ENCODE measurements around the gene CFAP90. TPM values are rescaled to one million over a fixed set of nuclear protein-coding genes. Genes with fewer than 3 reads are reported as not detected.

CFAP90 gene
- polyA plus RNA-seq, 1 of the 3 experiments (the other 2 are of a cell fraction) = 0.10 TPM

DNA sequence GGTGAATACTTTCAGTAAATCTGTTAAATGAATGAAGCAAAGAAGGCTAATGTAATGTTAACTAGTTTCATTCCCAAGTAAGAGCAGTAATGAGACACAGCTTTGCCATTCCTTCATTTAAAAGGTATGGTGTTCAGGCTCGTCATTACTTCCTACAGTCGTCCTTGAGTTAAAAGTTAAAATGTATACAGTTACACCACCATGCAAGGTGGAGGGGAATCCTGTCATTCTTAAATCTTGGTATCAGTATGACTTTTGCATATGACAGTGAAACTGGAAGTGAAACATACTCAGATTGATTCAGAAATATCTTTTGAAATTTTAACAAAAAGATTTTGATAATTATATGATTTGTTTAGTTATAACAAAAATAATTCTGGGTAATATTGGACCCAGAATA is 43.9 kb upstream of the CFAP90 start:
- Histone ChIP-seq H2AFZ (ENCODE audit: low read depth) (no peak overlapping the region), H3K79me2 (ENCODE audit: insufficient read depth) (no peaks in the 10 kb centered on the region), H3K27me3 (ENCODE audit: insufficient read depth) (no peaks in the 10 kb centered on the region), H3K4me1 (ENCODE audit: control insufficient read depth in 1 of 2, insufficient read depth in 2 of 2, low read depth in 1 of 2, low read length in 1 of 2) (no peaks in the 10 kb centered on the region), H3K36me3 (replicated peaks in 1 of 2; ENCODE audit: control insufficient read depth in 1 of 2, insufficient read depth in 2 of 2, low read length in 1 of 2) (peaks cover 72 to 97% of the 10 kb centered on the region in 2 experiments), H3K4me2 (no peak overlapping the region), H3K4me3 (ENCODE audit: low read depth in 2 of 2, low read length in 1 of 2) (no peak overlapping the region), H3K9me2 (no peaks in the 10 kb centered on the region), H3F3A (replicated peaks; ENCODE audit: insufficient read depth) (peaks cover 3% of the 10 kb centered on the region), H4K20me1 (ENCODE audit: insufficient read depth) (no peaks in the 10 kb centered on the region), H3K9ac (no peak overlapping the region), H3K27ac (ENCODE audit: low read depth in 2 of 2, low read length in 1 of 2) (no peak overlapping the region), H3K9me3 (no peaks in the 10 kb centered on the region)
- 78% methylated on average over 2 of the region's 2 CpGs for WGBS (ENCODE audit: low lambda C conversion rate)
- TF ChIP-seq RFX5 (IDR thresholded peaks at IDR 0.05; ENCODE audit: low read length) (no peak), TCF12 (IDR thresholded peaks at IDR 0.05) (no peak), NRF1 (IDR thresholded peaks at IDR 0.05; ENCODE audit: low read depth, low read length) (no peak), SMC3 (IDR thresholded peaks at IDR 0.05; ENCODE audit: low read depth, low read length) (no peak), RXRA (IDR thresholded peaks at IDR 0.05; ENCODE audit: borderline replicate concordance, low read depth) (no peak), YY1 (IDR thresholded peaks at IDR 0.05; ENCODE audit: low read depth) (no peak), MXI1 (IDR thresholded peaks at IDR 0.05; ENCODE audit: low read depth, low read length) (no peak), POLR2AphosphoS5 (IDR thresholded peaks at IDR 0.05; ENCODE audit: low read depth, low read length) (no peak), RAD21 (IDR thresholded peaks at IDR 0.05; ENCODE audit: low read length) (no peak), ELF1 (IDR thresholded peaks at IDR 0.05) (no peak), TAF1 (IDR thresholded peaks at IDR 0.05; ENCODE audit: borderline replicate concordance, low read depth, low read length) (no peak), EZH2phosphoT487 (IDR thresholded peaks at IDR 0.05; ENCODE audit: borderline replicate concordance, low read depth) (no peak)
- TF ChIP-seq, protein P1, sequence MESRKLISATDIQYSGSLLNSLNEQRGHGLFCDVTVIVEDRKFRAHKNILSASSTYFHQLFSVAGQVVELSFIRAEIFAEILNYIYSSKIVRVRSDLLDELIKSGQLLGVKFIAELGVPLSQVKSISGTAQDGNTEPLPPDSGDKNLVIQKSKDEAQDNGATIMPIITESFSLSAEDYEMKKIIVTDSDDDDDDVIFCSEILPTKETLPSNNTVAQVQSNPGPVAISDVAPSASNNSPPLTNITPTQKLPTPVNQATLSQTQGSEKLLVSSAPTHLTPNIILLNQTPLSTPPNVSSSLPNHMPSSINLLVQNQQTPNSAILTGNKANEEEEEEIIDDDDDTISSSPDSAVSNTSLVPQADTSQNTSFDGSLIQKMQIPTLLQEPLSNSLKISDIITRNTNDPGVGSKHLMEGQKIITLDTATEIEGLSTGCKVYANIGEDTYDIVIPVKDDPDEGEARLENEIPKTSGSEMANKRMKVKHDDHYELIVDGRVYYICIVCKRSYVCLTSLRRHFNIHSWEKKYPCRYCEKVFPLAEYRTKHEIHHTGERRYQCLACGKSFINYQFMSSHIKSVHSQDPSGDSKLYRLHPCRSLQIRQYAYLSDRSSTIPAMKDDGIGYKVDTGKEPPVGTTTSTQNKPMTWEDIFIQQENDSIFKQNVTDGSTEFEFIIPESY (IDR thresholded peaks at IDR 0.05; ENCODE audit: borderline replicate concordance, low read depth) = no peak
- TF ChIP-seq, protein P2, sequence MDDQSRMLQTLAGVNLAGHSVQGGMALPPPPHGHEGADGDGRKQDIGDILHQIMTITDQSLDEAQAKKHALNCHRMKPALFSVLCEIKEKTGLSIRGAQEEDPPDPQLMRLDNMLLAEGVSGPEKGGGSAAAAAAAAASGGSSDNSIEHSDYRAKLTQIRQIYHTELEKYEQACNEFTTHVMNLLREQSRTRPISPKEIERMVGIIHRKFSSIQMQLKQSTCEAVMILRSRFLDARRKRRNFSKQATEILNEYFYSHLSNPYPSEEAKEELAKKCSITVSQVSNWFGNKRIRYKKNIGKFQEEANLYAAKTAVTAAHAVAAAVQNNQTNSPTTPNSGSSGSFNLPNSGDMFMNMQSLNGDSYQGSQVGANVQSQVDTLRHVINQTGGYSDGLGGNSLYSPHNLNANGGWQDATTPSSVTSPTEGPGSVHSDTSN (IDR thresholded peaks at IDR 0.05) = no peak
- CTCF ChIA-PET = no interaction called here
- no peak for DNase-seq
- POLR2A ChIA-PET = no interaction called here

DNA sequence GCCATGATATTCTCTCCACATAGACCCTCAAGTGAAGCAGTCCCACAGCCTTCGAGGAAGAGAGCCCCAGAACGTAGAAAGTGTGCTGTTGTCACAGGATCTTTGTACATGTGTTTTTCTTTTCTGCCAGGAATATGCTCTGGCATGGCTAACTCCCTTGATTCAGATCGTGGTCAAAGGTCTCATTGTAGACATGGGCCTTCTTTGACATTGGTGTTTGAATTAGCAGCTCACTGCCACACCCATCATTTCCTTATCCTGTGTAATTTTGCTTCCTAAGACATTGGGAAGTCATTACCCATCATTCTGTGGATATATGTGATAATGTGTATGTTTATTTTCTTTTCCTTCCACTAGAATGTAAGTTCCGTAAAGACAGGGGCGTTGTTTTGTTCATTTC is 43.5 kb upstream of the CFAP90 start:
- no peak for DNase-seq
- Histone ChIP-seq H3K4me3 (ENCODE audit: low read depth in 2 of 2, low read length in 1 of 2) (no peak overlapping the region), H3K36me3 (replicated peaks in 1 of 2; ENCODE audit: control insufficient read depth in 1 of 2, insufficient read depth in 2 of 2, low read length in 1 of 2) (peaks cover 74 to 97% of the 10 kb centered on the region in 2 experiments), H3K9me2 (no peaks in the 10 kb centered on the region), H3K4me2 (no peak overlapping the region), H3K9ac (no peak overlapping the region), H4K20me1 (ENCODE audit: insufficient read depth) (no peaks in the 10 kb centered on the region), H3K4me1 (ENCODE audit: control insufficient read depth in 1 of 2, insufficient read depth in 2 of 2, low read depth in 1 of 2, low read length in 1 of 2) (no peaks in the 10 kb centered on the region), H2AFZ (ENCODE audit: low read depth) (no peak overlapping the region), H3K9me3 (no peaks in the 10 kb centered on the region), H3K27me3 (ENCODE audit: insufficient read depth) (no peaks in the 10 kb centered on the region), H3K27ac (ENCODE audit: low read depth in 2 of 2, low read length in 1 of 2) (no peak overlapping the region), H3K79me2 (ENCODE audit: insufficient read depth) (no peaks in the 10 kb centered on the region), H3F3A (replicated peaks; ENCODE audit: insufficient read depth) (peaks cover 3% of the 10 kb centered on the region)
- TF ChIP-seq SMC3 (IDR thresholded peaks at IDR 0.05; ENCODE audit: low read depth, low read length) (no peak), RAD21 (IDR thresholded peaks at IDR 0.05; ENCODE audit: low read length) (no peak), CHD2 (IDR thresholded peaks at IDR 0.05; ENCODE audit: low read length, partially characterized antibody) (no peak), POLR2AphosphoS5 (IDR thresholded peaks at IDR 0.05; ENCODE audit: low read depth, low read length) (no peak), RFX5 (IDR thresholded peaks at IDR 0.05; ENCODE audit: low read length) (no peak), TCF12 (IDR thresholded peaks at IDR 0.05) (no peak)
- TF ChIP-seq, protein P3, sequence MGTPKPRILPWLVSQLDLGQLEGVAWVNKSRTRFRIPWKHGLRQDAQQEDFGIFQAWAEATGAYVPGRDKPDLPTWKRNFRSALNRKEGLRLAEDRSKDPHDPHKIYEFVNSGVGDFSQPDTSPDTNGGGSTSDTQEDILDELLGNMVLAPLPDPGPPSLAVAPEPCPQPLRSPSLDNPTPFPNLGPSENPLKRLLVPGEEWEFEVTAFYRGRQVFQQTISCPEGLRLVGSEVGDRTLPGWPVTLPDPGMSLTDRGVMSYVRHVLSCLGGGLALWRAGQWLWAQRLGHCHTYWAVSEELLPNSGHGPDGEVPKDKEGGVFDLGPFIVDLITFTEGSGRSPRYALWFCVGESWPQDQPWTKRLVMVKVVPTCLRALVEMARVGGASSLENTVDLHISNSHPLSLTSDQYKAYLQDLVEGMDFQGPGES (IDR thresholded peaks at IDR 0.05; ENCODE audit: low read depth, low read length) = no peak
- CTCF ChIA-PET = no interaction called here
- 95% methylated on average over 5 of the region's 5 CpGs for WGBS (ENCODE audit: low lambda C conversion rate)
- POLR2A ChIA-PET = no interaction called here
